ENCODE measurements around the gene SPECC1.
"Not testable (repeated sequence)": the region's sequence is repeated elsewhere in the genome, so short reads cannot be mapped to it uniquely, and the experiment has no call there.

The SPECC1 gene

DNA sequence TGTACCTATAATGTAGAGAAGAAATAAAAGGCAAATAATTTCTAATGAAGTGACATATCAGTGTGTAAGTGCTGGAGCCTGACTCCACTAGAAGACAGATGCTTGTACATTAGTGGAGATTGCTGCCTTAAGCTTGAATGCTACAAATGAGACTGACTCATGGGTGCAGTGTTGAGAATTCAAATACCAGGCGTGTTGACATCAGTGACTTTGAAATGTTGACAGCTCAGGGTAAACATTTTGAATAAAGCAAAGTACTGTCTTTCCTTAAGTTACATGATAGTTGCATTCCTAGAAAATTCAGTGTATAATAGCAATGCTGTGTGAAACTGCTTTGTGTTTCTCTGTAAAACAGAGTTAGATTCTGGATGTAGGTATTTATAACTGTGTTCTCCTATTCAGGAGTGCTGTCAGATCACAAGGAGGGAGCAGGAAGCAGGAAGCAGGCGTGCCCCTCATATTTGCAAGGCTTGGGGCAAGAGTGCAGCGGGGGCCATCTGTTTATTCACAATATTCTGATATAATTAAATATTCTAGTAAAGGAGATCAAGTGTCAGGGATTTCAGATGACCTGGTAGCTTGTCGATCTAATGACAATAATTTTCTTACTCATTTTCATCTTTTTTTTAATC is 119.0 kb downstream of the SPECC1 start:
- no peak for DNase-seq (ENCODE audit: low read depth)

DNA sequence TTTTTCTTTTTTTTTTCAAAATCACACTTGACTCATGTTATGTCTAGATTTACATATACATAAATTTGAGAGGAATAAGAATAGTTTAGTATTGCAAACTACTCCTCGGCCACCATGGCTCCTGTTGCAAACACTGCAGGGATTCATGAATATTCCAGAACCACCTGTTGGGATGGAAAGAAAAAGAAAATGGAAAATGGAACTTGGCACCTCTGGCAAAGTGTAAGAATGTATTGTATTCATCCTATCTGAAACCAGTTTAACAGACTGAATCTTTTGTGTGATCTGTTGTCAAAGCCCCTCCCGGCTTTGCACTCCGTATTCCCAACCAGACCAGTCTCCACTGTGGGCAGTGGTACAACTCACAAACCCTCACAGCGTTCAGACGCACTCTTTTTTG is 124.4 kb downstream of the SPECC1 start:
- DNase-seq (ENCODE audit: low read depth), result no peak

DNA sequence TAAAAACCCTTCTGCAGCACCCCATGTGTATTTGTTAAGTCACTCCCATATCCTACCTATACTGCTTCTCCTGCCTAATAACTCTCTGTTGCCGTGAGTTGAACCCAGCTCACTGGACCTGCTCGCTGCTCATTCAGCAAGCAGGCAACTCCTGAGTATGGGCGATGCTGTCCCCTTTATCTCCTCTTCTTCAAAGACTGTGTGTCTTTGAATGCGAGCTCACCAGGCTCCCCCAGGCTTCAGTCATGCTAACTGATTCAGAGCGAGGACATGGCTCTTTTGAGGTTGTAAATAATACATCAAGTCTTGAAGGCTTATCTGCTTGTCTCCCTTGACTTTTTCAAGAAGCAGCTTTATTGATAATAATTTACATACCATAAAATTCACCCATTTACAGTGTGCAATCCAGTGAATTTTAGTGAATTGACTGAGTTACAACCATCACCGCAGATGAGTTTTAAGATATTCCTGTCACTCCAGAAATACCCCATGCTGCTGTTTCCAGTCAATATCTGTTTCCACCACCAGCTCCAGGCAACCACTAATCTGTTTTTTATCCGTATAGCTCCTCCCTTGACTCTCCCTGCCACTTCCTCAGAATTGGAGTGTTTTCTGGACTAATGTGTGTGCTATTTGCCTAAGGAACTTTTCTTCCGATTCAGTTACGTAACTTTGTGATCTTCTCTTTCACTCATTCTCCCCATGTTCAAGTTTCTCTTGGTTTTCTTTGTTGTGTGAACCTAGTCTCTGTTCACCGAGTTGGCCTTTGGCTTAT is 132.2 kb downstream of the SPECC1 start:
- DNase-seq (ENCODE audit: low read depth), result no peak

DNA sequence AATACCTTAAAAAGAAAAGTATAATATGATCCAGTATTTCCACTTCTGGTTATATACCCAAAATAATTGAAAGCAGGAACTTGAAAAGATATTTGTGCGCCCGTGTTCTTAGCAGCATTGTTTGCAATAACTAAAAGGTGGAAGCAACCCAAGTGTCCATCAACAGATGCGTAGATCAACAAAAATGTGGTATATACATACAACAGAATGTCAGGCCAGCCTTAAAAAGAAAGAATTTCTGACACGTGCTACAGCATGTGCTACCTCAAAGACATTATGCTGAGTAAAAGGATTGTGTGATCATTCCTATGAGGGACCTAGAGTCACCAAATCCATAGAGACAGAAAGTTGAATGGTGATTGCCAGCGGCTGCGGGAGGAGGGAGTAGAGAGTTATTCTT is 133.1 kb downstream of the SPECC1 start:
- no peak for DNase-seq (ENCODE audit: low read depth)

DNA sequence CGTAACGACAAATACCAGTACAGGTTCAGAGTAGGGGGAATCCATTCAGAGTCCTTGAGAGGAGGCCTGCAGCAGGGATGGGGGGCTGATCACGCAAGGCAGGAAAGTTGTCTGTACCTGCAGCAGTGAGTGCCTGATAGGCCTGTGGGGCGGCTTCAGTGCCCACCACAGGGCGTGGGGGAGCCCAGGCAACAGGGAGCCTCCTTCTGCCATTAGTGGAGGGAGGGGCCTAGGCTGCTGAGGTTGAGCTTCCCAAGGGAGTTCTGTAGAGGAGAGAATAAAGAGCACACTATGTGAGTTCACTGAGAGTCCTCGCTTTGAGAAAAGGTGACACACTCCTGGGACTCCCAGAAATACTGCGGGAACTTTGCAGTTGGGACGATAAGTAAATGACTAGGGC is 134.6 kb downstream of the SPECC1 start:
- no peak for DNase-seq (ENCODE audit: low read depth)

DNA sequence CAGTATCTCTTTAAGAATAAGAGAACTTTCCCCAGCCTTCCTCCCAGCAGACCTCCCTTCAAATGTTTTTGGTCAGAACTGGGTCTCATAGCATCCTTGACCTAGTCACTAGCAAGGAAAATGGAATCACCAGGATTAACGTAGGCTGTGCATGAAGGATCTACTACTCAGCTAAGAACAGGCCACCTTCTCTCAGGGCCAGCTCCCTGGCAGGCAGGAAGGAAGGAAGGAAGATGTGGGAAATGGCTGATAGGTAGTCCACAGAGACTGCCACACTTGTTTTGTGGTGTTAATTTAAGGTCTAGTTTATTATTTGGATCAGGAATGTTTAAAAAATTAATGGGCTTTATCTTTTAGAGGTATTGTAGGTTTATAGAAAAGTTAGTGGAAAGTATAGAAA is 136.4 kb downstream of the SPECC1 start:
- no peak for DNase-seq (ENCODE audit: low read depth)

DNA sequence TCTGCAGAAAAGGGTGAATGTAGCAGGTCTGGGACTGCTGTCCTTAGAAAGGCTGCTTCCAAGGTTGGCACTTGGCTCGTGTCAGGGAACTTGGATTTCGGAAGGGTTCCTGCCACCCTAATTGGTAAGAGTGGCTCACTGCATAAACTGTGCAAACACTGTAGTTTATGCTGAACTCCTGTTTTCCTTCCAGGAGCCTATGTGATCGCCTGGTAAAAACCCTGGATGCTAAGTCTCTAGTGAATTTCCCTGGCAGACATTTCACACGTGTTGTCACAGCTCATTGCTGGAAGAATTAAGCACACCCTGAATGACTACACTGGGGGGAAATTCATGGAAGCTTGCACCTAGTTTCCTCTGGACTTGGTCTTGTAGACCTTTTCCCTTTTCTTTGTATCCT is 140.1 kb downstream of the SPECC1 start:
- DNase-seq (ENCODE audit: low read depth), result no peak

DNA sequence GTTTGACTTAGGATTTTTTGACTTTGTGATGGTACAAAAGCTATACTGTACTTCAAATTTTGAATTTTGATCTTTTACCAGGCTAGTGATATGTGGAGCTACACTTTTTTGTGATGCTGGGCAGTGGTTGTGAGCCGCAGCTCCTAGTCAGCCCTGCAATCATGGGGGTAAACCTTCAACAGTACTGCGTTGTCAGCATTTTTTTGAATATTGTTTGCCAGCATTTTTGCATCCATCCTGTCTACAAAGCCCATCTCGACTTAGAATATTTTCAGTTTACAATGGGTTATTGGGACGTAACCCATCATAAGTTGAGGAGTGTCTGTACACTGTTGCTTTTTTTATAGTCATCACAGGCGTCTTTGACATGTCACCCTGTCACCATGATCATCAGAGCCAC is 142.0 kb downstream of the SPECC1 start:
- DNase-seq (ENCODE audit: low read depth), result no peak

DNA sequence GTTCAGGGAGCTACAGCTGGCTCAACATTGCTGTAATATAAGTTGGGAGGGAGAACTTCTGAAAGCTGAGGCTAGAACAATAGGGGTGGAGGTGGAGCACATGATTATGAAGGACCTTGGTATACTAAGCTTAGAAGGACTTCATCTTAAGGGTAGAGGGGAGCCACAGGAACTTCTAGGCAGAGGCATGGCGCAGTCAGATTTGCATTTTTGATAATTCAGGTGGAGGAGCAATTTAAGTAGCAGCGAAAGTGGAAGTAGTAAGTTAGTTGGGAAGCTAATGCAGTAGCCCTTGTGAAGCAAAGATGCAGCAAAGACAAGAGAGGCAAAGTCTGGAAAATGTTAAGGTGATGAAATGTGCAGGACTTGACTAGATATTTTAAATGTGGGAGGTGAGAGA is 144.1 kb downstream of the SPECC1 start:
- no peak for DNase-seq (ENCODE audit: low read depth)

DNA sequence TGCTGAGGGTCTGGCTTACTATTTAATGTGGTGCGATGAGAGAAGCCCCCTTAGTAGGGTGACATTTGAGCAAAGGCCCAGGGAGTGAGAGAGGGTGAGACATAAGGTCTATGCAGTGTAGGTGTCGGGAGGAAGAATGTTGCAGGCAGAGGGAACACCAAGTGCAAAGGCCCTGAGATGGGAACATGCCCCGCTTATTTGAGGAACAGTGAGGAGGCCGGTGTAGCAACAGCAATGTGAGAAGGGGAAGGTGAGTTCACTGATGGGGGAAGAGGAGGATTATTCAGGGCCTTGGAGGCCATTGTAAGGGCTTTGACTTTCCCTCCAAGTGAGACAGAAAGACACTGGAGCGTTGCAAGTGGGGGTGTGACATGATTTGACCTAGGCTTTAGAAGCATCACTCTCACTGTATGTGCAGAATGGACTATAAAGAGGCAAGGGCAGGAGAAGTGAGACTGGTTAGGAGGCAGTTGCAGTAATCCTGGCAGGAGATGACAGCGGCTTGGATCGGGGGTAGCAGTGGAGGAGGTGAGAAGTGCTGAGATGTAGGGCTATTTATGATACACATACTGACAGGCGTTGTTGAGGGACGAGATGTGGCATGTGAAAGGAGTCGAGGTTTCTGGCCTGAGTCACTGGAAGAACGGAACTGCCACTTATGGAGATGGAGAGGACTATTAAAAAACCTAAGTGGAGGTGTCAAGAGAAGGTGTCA is 145.3 kb downstream of the SPECC1 start:
- DNase-seq (ENCODE audit: low read depth), result no peak

DNA sequence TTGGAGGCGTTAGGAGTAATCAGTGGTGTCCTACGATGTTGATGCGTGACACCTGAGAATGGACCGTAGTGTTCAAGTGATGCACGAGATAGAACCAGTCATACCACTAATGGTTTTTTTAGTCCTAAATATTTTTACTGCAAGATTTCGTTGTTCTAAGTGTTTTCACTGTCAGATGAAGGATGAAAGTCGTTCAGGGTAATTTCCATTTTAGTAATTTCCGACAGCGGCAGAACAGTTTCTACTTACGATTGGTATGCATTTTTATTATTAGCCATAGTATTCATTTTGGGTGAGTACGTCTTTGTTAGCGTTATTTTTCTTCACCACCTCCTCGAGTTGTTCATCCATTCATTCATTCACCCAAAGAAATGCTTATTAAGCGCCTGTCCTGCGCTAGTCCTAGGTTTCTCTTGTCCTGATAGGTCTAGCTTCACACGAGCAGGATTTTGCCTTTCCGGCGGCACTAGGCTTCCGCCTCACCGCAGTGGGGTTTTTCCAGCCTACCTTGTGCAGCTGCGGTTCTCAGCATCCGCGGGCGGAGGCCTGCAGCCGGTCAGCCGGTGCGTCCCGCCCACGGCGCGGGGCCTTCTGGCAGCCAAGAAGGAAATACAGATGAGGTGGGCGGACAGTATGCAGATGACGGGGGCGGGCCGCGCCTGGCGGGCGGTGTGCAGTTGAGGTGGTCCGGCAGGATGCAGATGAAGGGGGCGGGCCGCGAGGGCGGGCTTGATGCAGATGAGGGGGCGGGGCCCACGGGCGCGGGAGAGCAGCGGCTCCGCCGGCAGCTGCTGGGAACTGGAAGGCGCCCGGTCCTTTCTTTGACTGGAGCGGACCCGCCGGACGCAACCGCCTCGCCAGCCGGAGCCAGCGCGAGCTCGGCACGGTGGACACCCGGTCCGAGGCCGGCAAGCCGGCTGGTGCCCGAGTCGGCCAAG is 146.4 kb downstream of the SPECC1 start:
- DNase-seq (ENCODE audit: low read depth), result peak; percentile 87

DNA sequence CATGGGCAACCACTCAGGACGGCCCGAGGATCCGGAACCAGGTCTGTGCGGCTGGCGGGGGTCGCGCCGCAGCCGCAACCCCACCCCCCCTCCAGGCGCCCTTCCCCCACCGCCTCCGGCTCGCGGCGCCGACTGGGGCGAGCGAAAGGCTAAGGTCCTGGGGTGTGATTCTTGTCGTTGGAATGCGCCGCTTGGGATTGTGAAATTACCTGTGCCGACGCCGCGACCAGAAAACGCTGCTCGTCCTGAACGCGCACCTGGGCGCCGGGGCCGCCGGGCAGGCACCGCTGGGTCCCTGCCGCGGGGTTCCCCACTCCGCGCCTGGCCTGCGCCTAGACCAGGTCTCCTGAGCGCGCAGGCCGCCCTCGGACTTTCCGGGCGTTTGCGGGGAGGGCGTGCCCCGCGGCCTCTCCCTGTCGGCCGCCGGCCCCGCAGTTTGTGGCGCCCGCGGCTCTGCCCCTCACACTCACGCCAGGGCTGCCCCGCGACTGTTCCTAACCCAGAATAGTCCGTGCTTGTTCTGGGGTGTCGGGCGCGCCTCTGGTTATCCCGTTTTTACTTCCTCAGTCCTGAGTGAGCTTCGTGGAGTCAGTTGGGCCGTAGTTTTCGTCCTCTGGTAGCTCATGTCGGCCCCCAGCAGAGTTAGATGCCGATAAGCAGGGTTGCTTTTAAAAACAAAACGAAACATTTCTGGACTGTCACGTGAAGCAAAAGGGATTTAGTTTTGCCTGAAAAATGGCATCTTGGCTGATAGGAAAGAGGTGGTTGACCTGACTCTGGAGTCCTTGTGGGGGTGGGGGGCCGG is 147.2 kb downstream of the SPECC1 start:
- no peak for DNase-seq (ENCODE audit: low read depth)

DNA sequence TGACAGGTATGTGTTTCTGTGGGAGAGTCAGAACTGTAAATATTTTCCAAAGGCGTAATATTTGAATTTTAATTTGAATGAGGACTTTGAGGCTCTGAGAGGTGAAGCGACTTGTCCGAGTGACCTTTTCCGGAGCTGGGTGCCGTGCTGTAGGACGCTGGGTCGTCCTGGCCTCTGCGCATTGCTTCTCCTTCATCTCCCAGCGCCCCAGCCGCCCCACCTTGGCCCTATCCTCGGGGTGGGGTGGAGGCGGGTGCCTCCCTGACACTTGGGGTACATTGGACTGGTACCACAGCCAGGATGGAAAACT is 147.8 kb downstream of the SPECC1 start:
- no peak for DNase-seq (ENCODE audit: low read depth)

DNA sequence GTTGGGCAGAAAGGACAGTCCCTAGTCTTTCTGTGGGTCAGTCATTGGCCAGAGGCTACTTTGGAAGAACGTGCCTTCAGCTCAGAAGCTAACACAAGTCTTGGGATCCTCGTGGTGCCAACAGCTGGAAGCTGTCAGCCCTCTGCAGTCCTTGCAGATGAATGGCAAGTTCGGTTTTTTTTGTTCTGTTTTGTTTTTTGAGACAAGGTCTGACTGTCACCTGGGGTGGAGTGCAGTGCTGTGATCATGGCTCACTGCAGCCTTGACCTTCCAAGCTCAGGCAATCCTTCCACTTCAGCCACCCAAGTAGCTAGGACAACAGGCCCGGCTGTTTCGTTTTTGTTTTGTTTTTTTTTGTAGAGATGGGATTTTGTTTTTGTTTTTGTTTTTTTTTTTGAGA is 149.4 kb downstream of the SPECC1 start:
- no peak for DNase-seq (ENCODE audit: low read depth)

DNA sequence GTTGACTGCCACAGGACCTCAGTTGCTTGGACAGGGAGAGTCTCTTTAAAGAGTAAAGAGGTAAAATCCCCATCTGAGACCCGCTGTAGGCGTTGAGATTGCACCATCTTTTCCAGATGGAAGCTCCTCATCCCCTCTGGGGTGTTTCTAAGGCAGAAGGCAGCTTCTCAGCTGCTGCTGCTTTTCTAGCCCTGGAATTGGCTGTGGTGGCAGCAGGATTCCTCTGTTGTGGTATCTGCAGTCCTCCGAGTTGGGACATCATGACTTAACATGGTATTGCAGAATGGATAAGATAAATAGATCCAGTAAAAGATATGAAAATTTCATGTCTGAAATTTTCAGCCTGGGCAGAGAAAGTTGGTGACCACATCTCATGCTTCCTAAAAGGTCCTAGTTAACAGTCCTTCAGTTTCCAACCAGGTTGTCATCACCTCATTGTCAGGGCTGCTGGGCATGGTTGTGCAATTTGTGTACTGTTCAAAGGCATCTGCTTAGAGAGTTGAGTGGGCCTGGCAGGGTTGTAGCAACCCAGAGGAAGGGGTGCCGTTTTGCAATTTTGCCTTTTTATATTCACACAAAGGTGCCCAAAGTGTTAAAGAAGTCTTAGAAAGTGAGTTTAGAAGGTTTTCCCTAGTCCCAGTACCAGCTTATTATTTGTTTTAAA is 150.4 kb downstream of the SPECC1 start:
- no peak for DNase-seq (ENCODE audit: low read depth)

DNA sequence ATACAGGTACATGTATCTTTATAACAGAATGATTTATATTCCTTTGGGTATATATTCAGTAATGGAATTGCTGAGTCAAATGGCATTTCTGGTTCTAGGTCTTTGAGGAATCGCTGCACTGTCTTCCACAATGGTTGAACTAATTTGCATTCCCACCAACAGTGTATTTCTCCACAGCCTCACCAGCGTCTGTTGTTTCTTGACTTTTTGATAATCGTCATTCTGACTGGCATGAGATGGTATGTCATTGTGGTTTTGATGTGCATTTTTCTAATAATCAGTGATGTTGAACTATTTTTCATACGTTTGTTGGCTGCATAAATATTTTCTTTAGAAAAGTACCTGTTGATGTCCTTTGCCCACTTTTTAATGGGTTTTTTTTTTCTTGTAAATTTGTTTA is 156.4 kb downstream of the SPECC1 start:
- DNase-seq (ENCODE audit: low read depth), result not testable (repeated sequence)

DNA sequence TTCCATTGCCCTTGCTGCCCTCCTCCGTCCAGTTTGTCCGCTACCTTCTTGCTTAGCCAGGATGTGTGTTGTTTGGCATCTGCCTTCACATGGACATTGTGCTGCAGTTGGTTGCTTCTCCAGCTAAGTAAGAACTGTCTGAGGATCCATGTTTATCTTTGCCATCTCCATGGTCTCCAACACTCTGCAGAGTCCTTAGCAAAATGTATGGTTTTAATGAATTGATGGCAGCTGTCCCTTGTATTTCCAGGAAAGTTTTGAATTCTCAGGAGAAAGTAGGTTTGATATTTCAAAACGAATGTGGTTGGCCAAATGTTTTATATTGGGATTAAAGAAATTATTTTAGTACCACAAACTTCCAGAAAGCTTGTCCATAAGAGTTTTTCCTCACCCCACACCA is 160.9 kb downstream of the SPECC1 start:
- DNase-seq (ENCODE audit: low read depth), result no peak

DNA sequence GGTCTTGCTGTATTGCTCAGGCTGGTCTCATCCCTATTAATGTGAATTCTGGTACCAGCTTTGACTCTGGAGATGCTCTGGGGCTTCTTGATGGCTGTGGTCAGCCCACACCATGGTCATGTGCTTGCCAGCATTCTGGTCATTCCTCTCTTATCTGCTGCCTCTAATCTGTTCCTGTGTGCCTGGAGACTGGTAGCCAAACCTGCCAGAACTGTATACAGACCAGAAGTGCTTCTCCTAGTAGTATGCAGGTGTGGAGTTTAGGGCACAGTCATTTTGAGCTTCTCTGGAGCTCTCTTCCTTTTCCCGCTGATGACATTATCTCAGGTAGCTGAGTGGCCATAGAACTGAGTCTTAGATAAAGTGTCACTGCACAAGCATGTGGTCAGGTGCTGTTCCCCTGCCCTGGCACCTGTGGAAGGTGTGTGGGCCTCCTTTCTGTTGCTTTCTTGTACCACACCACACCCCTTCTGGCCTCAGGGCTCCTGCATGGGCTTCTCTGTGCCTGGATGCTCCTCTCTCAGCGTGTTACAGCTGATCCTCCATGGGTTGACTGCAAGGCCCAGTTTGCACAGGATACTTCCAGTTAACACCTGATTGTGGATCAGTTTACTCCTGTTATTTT is 162.7 kb downstream of the SPECC1 start:
- no peak for DNase-seq (ENCODE audit: low read depth)

DNA sequence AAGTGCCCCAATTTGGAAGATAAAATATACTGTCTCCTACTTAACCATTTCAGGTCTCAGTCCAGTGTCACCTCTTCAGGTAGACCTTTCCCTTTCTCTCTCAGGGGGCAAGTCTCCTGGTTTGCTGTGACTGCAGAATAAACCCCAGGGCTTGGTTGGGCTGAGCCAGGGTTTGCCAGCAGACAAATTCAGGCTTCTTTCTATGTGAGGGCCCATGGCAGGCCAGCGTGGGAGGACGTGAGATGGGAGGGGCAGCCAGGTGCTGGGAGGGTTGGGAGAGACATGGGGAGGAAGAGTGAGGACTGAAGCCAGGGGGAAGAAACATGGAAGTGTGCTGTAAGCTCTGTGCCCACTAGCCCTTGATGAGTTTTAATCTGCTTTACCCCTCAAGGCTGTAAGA is 163.2 kb downstream of the SPECC1 start:
- no peak for DNase-seq (ENCODE audit: low read depth)

DNA sequence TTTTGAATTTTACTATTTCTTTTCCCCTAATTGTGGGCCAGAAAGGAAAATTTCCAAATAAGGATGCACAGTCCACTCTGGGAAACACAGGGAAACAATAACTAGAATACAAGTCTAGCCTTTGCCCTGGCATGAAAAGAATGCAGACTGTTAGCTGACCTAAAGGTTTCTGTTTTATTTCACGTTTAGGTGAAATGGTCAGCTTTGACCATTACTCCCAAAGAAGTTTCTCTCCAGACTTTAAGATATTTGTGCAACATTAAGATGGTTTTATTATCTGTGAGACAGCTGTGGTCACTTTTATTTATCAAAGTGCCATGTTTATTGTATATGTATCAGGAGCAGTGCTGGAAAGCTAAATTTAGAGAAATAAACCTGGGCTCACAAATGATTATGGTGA is 163.9 kb downstream of the SPECC1 start:
- no peak for DNase-seq (ENCODE audit: low read depth)

All from stimulated activated CD4-positive, alpha-beta T cell treated with anti-CD3 and anti-CD28 coated beads, Interleukin-2, amount 100 ng/mL, for 4 hours (primary cell).